ENCODE measurements around the gene EPB41L4B.
"Not testable (repeated sequence)": the region's sequence is repeated elsewhere in the genome, so short reads cannot be mapped to it uniquely, and the experiment has no call there.

Gene EPB41L4B

DNA sequence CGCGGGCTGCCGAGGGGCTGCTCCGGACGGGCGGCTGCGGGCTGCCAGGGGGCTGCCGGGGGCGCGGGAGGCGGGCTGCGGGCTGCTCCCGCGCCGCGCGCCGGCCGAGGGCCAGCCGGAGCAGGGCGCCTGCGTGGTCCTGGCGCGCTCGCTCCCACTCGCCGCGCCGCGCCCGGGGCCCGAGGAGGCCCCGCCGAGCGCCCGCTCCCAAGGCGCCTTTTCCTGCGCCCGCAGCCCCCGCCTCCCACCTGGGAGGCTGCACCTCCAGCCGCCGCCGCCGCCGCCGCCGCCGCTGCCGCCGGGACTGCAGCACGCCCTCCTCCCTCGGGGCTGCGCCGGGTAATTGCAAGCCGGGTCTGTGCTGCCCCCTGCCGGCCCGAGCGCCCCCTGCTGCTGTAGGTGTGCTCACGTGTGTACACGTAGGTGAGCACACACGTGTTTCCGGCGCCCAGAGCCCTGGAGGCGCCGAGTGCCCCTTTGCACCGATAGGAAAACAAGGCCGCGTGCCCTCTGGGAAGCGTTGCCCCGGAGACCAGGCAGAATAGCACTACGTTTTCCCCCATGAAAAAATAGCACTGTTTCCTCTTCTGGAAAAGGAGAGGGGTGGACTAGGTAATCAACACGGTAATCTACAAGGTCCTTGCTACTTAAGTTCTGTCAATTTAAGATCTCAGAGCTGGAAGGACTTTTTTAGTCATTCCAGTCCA is at the start of gene EPB41L4B:
Gene EPB41L4B (minus strand): TSS at position 318 of the 707 bp plus-strand sequence. CDS start 613 bp downstream, outside the sequence.
- DNase-seq (ENCODE audit: low spot score), result peak; percentile 88

DNA sequence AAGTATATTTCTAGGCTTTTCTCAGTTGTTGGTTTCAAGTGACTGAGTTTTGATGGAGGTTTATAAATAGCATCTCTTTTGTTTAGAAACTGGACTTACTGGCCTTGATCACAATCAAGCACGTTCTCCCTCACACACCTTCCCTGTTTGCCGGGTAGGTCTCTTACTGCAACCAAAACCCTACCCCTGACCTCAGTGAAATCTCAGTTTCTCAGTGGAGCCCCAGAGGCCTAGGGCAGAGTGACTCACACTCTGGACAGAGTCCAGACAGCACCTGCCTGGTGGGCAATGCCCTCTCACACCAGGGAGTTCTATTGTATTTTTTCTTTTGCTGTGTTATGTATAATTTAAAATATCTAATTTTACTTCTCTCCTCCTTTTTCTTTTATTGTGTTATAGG is 48.4 kb upstream of the EPB41L4B start:
- no peak for DNase-seq (ENCODE audit: low spot score)

DNA sequence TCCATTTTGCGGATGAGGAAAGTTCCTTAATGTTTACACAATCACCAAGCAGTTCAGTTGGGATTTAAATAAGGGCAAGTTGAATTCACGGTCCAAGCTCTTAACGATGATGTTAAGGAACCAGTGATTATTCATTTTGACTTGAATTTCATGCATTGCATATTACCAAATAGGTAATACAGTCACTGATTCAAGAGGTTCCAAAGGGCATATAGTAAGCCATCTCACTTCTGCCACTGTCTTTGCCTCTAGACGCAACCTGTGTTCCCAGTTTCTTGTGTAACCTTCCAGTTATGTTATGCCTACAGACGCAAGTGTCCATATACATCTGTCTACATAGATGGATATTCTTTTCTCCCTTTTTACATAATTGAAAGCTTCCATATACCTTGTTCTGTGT is 39.9 kb upstream of the EPB41L4B start:
- no peak for DNase-seq (ENCODE audit: low spot score)

DNA sequence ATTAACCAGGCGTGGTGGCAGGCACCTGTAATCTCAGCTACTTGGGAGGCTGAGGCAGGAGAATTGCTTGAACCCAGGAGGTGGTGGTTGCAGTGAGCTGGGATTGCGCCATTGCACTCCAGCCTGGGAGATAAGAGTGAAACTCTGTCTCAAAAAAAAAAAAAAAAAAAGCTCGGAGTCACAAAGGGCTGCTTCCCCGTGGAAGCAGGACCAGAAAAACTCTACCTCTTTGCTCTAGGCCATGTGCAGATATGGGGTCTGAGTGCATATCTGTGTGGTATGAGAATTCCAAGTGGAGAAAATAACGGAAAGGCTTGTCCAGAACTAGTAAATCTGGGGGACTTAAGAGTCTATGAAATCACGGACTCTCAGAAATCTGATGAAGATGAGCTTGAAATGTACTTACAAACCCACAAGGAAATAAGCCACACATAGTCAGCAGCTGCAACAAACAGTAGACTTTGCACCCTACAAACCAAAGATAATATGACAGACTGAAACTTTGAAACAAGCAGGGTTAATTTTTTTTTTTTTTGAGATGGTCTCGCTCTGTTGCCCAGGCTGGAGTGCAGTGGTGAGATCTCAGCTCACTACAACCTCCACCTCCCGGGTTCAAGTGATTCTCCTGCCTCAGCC is 38.2 kb upstream of the EPB41L4B start:
- not testable (repeated sequence) for DNase-seq (ENCODE audit: low spot score)

DNA sequence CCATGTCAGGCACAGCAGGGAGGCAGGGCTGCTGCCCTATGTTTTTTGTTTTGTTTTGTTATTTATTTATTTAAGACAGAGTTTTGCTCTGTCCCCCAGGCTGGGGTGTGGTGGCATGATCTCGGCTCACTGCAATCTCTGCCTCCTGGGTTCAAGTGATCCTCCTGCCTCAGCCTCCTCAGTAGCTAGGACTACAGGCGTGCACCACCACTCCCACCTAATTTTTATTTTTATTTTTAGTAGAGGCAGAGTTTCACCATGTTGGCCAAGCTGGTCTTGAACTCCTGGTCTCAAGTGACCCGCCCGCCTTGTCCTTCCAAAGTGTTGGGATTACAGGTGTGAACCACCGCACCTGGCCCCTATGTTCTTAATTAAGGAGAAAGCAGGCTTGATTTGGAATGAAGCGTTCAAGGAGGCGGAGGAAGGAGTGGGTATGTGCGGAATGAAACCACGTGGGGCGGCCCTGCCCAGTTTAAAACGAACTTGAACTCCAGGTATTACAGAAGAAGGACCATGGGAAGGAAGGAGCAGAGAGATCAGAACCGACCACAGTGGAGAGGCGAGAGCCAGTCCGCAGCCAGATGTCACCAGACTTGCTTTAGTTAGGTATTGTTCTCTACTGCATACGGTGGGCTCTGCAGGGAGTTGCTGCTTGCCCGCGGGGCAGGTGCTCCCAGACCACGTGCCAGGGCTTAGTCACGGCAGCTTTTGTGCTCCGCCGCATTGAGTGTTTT is 34.9 kb upstream of the EPB41L4B start:
- no peak for DNase-seq (ENCODE audit: low spot score)

DNA sequence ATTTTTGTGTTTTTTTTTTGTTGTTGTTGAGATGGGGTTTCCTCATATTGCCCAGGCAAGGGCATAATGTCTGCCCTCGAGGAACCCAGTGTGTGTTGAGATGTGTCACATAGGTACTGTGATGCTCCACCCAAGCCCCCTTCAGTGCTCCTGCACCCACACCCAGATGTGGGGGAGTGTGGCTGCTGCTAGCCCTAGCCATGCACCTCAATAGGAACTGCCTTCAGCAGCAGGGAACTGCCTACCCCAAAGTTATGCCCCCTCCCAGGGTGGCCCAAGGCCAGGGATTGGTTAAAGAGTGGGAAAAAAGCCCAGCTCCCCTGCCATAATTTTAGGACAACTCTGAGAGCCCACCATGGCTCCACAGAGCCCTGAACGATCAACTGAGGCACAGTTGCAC is 33.3 kb upstream of the EPB41L4B start:
- DNase-seq (ENCODE audit: low spot score), result no peak

DNA sequence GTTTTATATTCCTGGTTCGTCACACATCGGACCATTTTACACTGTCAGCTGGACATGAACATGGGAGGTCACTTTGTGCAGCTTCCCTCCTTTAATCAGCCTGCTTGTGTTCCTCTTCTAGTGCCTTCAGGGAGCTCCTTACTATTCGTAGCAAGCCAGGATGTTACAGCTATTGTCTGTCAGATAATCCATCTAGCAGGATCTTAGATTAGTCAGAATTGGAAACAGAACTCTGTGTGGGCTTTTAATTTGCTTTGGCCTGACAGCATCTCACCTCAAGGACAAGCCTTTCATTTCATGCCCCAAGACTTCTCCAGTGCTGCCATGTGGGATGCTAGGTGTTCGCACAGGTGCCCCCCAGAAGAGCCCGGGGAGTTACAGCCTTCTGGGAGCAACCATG is 30.2 kb upstream of the EPB41L4B start:
- no peak for DNase-seq (ENCODE audit: low spot score)

DNA sequence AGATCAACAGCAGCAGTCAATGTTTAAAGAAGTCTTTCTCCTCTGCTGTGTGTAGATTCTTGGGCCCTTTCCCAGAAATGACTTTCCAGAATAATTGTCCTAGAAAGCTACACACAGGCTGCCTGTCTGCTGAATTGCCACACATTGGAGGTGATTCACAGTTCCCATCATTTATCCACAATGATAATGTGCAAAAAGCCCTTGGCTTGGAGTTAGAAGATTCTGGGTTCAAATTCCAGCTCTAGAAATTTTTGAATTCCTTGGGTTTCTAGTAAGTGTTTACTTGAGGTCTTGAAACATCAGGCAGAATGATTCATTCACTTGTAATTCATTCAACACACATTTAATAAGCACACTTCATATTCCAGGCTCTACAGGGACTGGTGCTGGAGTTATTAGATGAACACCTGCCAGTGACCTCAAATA is 28.6 kb upstream of the EPB41L4B start:
- DNase-seq (ENCODE audit: low spot score), result no peak

DNA sequence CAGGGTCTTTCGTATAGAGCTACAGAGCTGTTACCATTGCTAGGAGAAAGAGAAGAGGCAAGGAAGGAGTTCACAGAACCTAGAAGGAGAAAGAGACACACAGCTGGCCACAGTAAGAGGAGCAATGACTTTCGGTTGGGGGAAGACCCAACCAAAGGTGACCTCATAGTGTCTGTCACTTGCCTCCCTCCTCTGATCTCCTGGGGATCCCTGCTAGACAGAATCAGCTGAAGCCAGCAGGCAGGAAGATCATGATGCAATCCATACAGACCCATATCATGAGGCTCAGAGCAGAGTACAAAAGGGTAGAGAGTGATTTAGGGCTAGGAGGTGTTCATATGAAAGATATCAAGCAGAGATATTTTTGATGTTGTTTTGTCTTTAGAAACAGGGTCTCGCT is 26.0 kb upstream of the EPB41L4B start:
- no peak for DNase-seq (ENCODE audit: low spot score)

DNA sequence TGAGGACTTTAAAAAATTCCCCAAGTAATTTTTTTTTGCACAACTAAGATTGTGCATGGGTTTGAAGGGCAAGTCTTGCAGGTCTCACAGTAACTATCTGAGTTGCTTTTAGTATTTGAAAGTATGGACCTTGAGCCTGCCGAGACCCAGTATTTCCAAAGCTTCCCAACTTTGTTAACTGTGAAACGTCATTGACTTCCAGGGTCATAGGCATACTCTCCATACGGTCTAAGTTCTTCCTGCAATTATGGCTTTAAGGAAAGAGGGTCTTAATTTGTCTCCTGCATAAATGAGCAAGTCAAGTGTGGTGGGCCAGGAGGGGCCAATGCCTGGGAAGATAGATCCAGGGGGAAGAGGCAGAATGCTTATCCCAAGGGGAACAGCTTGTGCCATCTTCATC is 24.0 kb upstream of the EPB41L4B start:
- no peak for DNase-seq (ENCODE audit: low spot score)

DNA sequence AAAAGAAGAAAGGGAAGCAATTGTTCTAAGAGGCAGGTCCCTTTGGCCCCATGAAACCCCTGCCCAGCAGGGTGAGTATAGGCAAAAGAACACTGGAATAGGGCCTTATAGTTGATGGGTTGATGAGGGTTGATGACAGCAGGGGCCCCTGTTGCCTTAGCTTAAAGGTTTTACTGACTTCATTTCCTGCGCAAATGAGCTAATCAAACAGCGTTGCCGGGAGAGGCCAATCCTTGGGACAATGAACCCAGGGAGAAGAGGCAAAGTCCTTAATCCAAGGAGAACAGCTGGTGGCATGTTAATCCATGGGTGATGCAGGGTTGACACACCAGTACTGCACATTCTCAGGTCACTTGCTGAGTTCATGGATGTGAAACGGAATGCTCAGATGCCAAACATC is 22.0 kb upstream of the EPB41L4B start:
- no peak for DNase-seq (ENCODE audit: low spot score)

DNA sequence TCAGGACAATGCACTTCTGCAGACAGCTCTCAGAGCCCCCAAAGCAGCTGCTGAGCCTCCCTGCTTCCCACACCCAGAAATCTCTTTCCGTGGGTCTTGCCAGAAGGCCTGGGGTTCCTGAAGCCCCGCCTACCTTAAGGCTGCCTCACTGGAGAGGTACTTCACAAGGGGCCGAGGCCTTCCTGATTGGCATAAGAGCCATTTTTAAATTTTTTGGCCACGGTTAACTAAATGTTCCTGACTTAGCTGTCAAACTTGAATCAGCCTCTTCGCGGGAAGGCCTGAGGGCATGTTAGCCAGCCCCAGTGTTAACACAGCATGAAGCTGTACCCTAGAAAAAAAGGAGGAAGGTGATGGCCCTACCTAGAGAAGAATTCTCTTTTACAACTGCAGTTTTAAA is 20.7 kb upstream of the EPB41L4B start:
- no peak for DNase-seq (ENCODE audit: low spot score)

DNA sequence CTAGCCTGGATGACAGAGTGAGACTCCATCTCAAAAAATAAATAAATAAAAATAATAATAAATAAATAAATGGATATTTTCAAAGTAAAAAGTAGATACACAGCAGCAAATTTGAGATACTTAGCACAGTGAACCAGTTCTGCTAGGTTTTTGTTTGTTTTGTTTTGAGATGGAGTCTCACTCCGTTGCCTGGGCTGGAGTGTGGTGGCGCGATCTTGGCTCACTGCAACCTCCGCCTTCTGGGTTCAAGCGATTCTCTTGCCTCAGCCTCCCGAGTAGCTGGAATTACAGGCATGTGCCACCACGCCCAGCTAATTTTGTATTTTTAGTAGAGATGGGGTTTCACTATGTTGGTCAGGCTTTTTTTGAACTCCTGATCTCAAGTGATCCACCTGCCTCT is 20.1 kb upstream of the EPB41L4B start:
- not testable (repeated sequence) for DNase-seq (ENCODE audit: low spot score)

DNA sequence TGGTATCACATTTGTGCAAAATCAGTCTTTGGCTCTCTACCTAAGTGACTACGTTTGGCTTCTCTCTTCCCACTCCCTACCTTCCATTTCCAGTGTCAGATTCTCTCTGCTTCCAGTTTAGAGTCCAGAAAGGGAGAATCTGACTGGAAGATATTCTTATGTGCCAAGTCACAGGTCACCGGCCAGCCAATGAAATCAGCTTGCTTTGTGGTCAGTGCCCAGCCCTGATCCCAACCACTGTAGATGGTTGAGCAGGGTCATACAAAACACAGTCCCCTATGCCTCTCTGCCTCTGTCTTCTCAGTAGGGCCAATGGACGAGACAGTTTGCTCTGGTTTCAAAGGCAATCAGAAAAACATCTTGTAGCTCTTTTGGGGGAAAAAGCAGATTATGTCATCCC is 15.6 kb upstream of the EPB41L4B start:
- DNase-seq (ENCODE audit: low spot score), result peak; percentile 66

DNA sequence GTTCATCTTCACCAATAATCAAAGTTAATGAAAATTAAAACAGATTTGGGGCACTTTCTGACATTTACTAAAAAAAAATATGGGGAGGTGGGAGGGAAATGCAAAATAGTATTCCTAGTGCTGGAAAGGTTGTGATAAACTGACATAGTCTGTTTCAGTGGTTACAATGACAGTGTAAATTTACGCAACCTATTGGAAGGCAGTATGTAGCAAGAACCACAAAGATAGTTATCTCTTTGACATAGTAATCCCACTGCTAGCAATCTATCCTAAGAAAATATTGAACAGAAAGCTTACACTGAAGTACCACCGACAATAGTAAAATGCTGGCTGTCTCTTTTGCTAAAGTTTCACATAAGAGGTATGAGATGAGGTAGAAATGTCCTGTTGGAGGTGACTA is 15.1 kb upstream of the EPB41L4B start:
- peak; percentile 51 for DNase-seq (ENCODE audit: low spot score)

DNA sequence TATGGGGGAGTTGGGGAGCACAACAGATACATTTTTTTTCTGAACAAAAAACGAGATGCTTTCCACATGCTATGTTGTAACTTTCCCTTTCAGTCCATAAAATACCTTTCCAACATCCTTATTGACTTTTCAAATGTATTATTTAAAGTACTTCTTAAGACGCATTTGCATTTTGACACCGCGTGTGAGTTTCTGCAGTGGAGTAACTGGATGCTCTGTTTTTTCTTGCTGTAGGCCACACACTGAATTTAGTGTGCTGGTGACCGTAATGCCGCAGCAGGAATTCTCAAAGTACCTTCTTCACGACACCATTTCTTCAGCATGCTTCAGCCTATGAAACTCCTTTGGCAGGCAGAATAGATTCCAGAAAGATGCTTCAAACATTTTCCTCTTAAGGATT is 14.3 kb upstream of the EPB41L4B start:
- no peak for DNase-seq (ENCODE audit: low spot score)

DNA sequence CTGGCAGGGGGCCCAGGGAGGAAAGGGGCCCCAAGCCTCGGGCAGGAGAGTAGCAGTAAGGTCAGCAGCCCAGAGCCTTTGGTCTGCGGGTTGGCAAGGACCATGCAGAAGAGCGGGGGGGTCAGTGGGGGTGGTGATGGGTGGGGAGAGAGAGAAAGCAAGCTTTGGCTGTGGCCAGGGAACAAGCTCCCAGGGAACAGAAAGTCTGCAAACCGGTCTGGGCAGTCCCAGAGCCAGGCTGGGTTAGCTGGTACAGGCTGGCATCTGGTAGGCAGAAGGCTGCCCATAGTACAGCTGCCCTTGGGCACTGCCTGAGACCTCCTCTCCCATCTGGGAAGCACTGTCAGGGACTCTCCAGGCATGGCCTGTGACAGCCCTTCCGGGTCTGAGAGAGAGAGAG is 10.5 kb upstream of the EPB41L4B start:
- DNase-seq (ENCODE audit: low spot score), result no peak

DNA sequence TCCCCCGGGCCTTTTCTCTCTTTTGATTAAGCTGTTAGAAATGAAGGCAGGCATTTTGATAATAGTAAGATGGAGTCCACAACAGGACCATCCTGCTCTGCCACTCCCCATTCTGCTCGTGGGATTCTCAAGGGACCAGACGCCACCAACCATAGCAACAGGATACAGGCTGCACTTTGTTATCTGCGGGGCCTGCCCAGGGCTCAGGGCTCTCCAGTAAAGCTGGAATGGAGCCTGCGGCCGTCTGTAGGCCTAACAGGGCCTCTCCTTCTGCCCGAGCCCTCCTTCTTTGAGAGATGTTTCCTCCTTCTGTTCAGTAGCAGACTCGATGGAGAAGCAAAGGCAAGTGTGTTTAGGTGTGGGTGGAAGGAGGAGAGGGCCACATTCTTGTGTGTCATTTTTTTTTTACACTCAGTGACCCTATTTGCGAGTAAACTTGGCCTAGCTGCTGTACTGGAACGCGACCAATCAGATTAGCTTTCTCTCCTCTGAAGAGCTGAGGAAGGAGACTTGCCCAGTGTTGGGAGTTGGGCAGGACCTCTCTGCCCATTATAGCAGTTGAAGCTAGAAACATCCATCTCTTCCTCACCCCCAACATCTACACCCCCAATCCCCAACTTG is 8.9 kb upstream of the EPB41L4B start:
- DNase-seq (ENCODE audit: low spot score), result no peak

DNA sequence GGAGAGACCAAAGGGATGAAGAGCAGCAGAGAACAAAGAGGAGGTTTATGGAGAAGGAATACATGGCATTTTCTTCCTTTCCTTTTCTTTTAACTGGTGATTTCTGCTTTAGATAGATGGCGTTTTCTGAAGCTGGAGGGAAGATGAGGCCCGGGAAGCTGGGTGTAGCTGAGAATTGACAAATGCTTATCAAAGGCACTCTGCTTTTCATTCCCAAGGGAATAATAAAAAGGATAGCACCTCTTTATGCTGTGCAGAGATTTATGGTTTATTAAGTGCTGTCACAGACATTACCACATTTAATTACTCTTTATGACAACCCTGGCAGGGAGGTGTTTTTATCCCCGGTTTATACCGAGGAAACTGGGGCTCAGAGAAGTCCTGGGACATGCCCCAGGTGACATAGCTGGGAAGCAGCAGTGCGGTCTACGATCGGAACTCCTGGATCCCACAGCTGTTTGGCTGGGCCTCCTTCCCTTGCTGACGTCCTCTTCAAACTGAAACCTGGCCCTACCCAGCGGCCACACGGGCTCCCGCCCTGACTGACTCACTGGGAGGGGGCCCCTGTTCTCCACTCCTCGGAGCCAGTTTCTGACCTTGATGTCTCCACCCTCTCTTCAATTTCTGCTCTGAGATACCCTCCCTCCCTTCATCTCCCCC is 8.2 kb upstream of the EPB41L4B start:
- DNase-seq (ENCODE audit: low spot score), result peak; percentile 53

DNA sequence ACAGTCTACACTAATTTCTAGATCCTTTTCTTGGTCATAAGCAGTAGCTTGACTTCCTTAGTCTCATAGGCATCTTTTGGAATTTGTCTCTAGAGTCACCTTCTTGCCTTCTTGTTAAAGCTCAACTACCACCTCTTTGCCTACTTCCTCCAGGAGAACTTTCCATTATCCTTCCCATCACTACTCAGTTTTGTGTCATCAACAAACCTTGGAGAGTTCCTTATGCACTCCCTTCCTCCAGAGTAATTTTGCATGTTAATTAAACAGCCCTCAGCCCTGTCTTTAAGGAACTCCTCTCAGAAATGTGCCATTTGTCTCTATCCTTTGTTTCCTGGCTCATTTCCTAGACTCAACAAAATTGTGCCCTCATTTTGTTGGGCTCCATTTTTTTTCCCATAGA is 4.2 kb upstream of the EPB41L4B start:
- no peak for DNase-seq (ENCODE audit: low spot score)

DNA sequence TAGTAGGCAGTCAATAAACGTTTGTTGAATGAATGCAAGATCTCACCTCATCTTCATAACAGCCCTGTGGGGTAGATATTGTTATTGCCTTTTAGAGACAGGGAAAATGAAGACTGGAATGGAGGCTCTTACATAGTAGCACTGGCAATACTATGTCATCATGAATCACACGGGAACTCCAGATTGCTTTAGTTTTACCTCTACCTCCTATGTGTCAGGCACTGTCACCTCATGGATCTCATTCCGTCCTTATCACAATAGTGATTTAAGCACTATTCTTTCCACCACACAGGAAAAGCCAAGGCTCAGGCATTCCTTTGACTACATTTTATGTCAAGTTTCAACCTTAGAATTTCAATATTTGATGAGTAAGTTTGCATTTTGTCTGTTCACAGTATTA is 2.9 kb upstream of the EPB41L4B start:
- no peak for DNase-seq (ENCODE audit: low spot score)

DNA sequence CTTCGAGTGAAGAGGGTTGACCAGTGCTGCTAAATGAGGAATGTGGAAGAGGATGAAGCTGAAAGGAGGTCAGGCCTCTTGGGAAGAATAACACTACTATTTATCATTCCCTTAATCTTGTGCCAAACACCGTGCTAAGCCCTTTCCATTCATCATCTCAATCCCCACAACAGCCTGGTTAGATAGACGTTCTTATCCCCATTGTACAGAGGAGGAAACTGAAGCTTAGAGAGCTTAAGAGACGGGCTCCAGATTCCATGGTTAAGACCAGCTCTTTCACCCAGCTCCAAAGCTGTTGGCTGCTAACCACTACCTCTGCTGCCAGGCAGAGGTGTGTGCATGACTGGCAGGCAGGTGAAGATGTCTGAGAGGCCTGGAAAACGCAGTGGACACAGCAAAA is 868 bp upstream of the EPB41L4B start:
- DNase-seq (ENCODE audit: low spot score), result no peak

All from HuH-7 (cell line).